Osteocyte (in vitro differentiated cells): ENCODE results near the gene SYT7. TPM values are rescaled to one million over a fixed set of nuclear protein-coding genes. Genes with fewer than 3 reads are reported as not detected.

ENCODE experiments used
- DNase-seq: peaks from one replicate; pipeline ENCODE4 v3.0.0; 2021; ENCODE audit warnings: mixed read lengths; ENCODE audit not compliant: unreplicated experiment; ENCODE audit errors: extremely low spot score
- H3K27ac Mint-ChIP-seq: one replicate; pipeline ENCODE4 v1.8.0; 2021; ENCODE audit warnings: mild to moderate bottlenecking, mixed read lengths; ENCODE audit not compliant: unreplicated experiment
- H3K27me3 Mint-ChIP-seq: one replicate; pipeline ENCODE4 v1.8.0; 2021; ENCODE audit warnings: mixed read lengths; ENCODE audit not compliant: unreplicated experiment
- H3K36me3 Mint-ChIP-seq: one replicate; pipeline ENCODE4 v1.8.0; 2021; ENCODE audit warnings: mixed read lengths; ENCODE audit not compliant: unreplicated experiment
- H3K4me1 Mint-ChIP-seq: one replicate; pipeline ENCODE4 v1.8.0; 2021; ENCODE audit warnings: mixed read lengths; ENCODE audit not compliant: unreplicated experiment
- H3K4me3 Mint-ChIP-seq: one replicate; pipeline ENCODE4 v1.8.0; 2021; ENCODE audit warnings: mild to moderate bottlenecking, moderate library complexity, mixed read lengths; ENCODE audit not compliant: unreplicated experiment
- H3K9me3 Mint-ChIP-seq: one replicate; pipeline ENCODE4 v1.8.0; 2021; ENCODE audit warnings: mixed read lengths; ENCODE audit not compliant: unreplicated experiment
- CTCF ChIP-seq: fragments of 200-600 bp; sonication (generic); IDR thresholded peaks from 2 replicates; pipeline ENCODE4 v1.5.0; 2021; ENCODE audit warnings: antibody characterized with exemption, mild to moderate bottlenecking, moderate library complexity
- total RNA-seq: library from RNA; stranded (reverse); gene quantifications from 2 replicates; pipeline ENCODE4 v1.2.1, GENCODE V29; 2021

SYT7 gene
- total RNA-seq, 1 donor from 2014 or later: 0.11 TPM

- H3K27me3 Mint-ChIP-seq: peaks cover 21% of the 10 kb centered on the region
- H3K4me1 Mint-ChIP-seq: peaks cover 8% of the 10 kb centered on the region
- H3K36me3 Mint-ChIP-seq: no peaks in the 10 kb centered on the region
- H3K4me3 Mint-ChIP-seq: no peak overlapping the region
- H3K9me3 Mint-ChIP-seq: no peaks in the 10 kb centered on the region
- DNase-seq: no peak
- no peak overlapping the region for H3K27ac Mint-ChIP-seq
- no peak for TF ChIP-seq CTCF
Measured at GRCh38 chr11:61514050-61514917, 66.6 kb downstream of the SYT7 start.

GRCh38 chr11:61513143-61513765 is 67.6 kb downstream of the SYT7 start:
- Mint-ChIP-seq H3K4me3 (no peak overlapping the region), H3K4me1 (peaks cover 8% of the 10 kb centered on the region), H3K36me3 (no peaks in the 10 kb centered on the region), H3K27me3 (peaks cover 23% of the 10 kb centered on the region), H3K27ac (no peak overlapping the region), H3K9me3 (no peaks in the 10 kb centered on the region)
- no peak for TF ChIP-seq CTCF
- DNase-seq: no peak

- Mint-ChIP-seq H3K27ac (no peak overlapping the region), H3K9me3 (no peaks in the 10 kb centered on the region), H3K27me3 (peaks cover 31% of the 10 kb centered on the region), H3K4me3 (no peak overlapping the region), H3K36me3 (no peaks in the 10 kb centered on the region), H3K4me1 (peaks cover 10% of the 10 kb centered on the region)
- TF ChIP-seq CTCF: no peak
- DNase-seq: no peak
Measured at GRCh38 chr11:61512435-61512834, 68.4 kb downstream of the SYT7 start.

GRCh38 chr11:61511383-61511782 is 69.5 kb downstream of the SYT7 start:
- Mint-ChIP-seq H3K27me3 (peaks cover 40% of the 10 kb centered on the region), H3K4me3 (no peak overlapping the region), H3K9me3 (no peaks in the 10 kb centered on the region), H3K27ac (no peak overlapping the region), H3K4me1 (peaks cover 10% of the 10 kb centered on the region), H3K36me3 (no peaks in the 10 kb centered on the region)
- no peak for DNase-seq
- no peak for TF ChIP-seq CTCF

GRCh38 chr11:61510974-61511373 is 69.9 kb downstream of the SYT7 start:
- H3K4me1 Mint-ChIP-seq: peaks cover 10% of the 10 kb centered on the region
- H3K27ac Mint-ChIP-seq: no peak overlapping the region
- no peak for DNase-seq
- H3K4me3 Mint-ChIP-seq: no peak overlapping the region
- H3K9me3 Mint-ChIP-seq: no peaks in the 10 kb centered on the region
- peaks cover 44% of the 10 kb centered on the region for H3K27me3 Mint-ChIP-seq
- no peaks in the 10 kb centered on the region for H3K36me3 Mint-ChIP-seq
- TF ChIP-seq CTCF: no peak
